Trophoblast cell (in vitro differentiated cells and primary cell): ENCODE results near the gene PLCH1.

Source experiments
- DNase-seq, 2 donors: peaks; one replicate each; pipeline ENCODE4 v3.0.0-alpha.2; 2016
- H2AFZ ChIP-seq: 2 replicates; pipeline ENCODE4 v1.6.1; 2013; ENCODE audit warnings: low read length, moderate library complexity, mild to moderate bottlenecking; ENCODE audit not compliant: insufficient read depth, poor library complexity
- H2AK5ac ChIP-seq: 2 replicates; pipeline ENCODE4 v1.6.1; 2013; ENCODE audit warnings: mild to moderate bottlenecking, low read length
- H2BK120ac ChIP-seq: 2 replicates; pipeline ENCODE4 v1.6.1; 2013; ENCODE audit warnings: low read length, mild to moderate bottlenecking, moderate library complexity; ENCODE audit not compliant: insufficient read depth, poor library complexity
- H2BK12ac ChIP-seq: 2 replicates; pipeline ENCODE4 v1.6.1; 2013; ENCODE audit warnings: mild to moderate bottlenecking, low read length, moderate library complexity
- H2BK5ac ChIP-seq: 2 replicates; pipeline ENCODE4 v1.6.1; 2013; ENCODE audit warnings: low read length, low read depth, moderate library complexity, mild to moderate bottlenecking; ENCODE audit not compliant: poor library complexity
- H3K14ac ChIP-seq: 2 replicates; pipeline ENCODE4 v1.6.1; 2013; ENCODE audit warnings: mild to moderate bottlenecking, low read length
- H3K18ac ChIP-seq: 2 replicates; pipeline ENCODE4 v1.6.1; 2013; ENCODE audit warnings: mild to moderate bottlenecking, low read length
- H3K23ac ChIP-seq: 2 replicates; pipeline ENCODE4 v1.6.1; 2013; ENCODE audit warnings: low read length
- H3K27ac ChIP-seq: 2 replicates; pipeline ENCODE4 v1.5.1; 2013; ENCODE audit warnings: low read depth, mild to moderate bottlenecking, inconsistent platforms, low read length, moderate library complexity
- H3K27me3 ChIP-seq: 2 replicates; pipeline ENCODE4 v1.6.1; 2013; ENCODE audit warnings: inconsistent platforms, mild to moderate bottlenecking, low read length, moderate library complexity; ENCODE audit not compliant: insufficient read depth
- H3K36me3 ChIP-seq, 2 experiments: 1 replicate in 1 of 2; 2 replicates in 1 of 2; pipeline ENCODE4 v1.6.1; 2013; ENCODE audit warnings: low read length in 2 of 2, mild to moderate bottlenecking in 2 of 2, moderate library complexity in 1 of 2; ENCODE audit not compliant: insufficient read depth in 2 of 2, control insufficient read depth in 1 of 2
- H3K4ac ChIP-seq: 2 replicates; pipeline ENCODE4 v1.6.1; 2013; ENCODE audit warnings: low read depth, mild to moderate bottlenecking, low read length, moderate library complexity
- H3K4me1 ChIP-seq, 2 experiments: 1 replicate in 1 of 2; 2 replicates in 1 of 2; pipeline ENCODE4 v1.6.1; 2013; ENCODE audit warnings: low read length in 2 of 2, mild to moderate bottlenecking in 2 of 2, moderate library complexity in 1 of 2; ENCODE audit not compliant: insufficient read depth in 2 of 2, control insufficient read depth in 1 of 2
- H3K4me2 ChIP-seq: 2 replicates; pipeline ENCODE4 v1.6.1; 2013; ENCODE audit warnings: inconsistent platforms, mild to moderate bottlenecking, low read length, moderate library complexity
- H3K4me3 ChIP-seq: 2 replicates; pipeline ENCODE4 v1.5.1; 2013; ENCODE audit warnings: mild to moderate bottlenecking, low read depth, low read length, inconsistent platforms
- H3K79me1 ChIP-seq: one replicate; pipeline ENCODE4 v1.6.1; 2013; ENCODE audit warnings: low read length
- H3K79me2 ChIP-seq: 2 replicates; pipeline ENCODE4 v1.6.1; 2013; ENCODE audit warnings: low read length, mild to moderate bottlenecking; ENCODE audit not compliant: control insufficient read depth, insufficient read depth, poor library complexity
- H3K9ac ChIP-seq: 2 replicates; pipeline ENCODE4 v1.6.1; 2013; ENCODE audit warnings: mild to moderate bottlenecking, low read length
- H3K9me3 ChIP-seq: 2 replicates; pipeline ENCODE4 v1.6.1; 2013; ENCODE audit warnings: low read depth, mild to moderate bottlenecking, control low read depth, inconsistent platforms, low read length; ENCODE audit not compliant: insufficient read depth
- H4K12ac ChIP-seq: 2 replicates; pipeline ENCODE4 v1.6.1; 2013; ENCODE audit warnings: low read depth, mild to moderate bottlenecking, low read length, moderate library complexity
- H4K8ac ChIP-seq: 2 replicates; pipeline ENCODE4 v1.6.1; 2013; ENCODE audit warnings: low read depth, mild to moderate bottlenecking, low read length, moderate library complexity
- H4K91ac ChIP-seq: one replicate; pipeline ENCODE4 v1.6.1; 2013; ENCODE audit warnings: low read depth, mild to moderate bottlenecking, low read length, moderate library complexity
- WGBS: extraction: QIAGEN DNeasy Blood & Tissue Kit; methylation state at CpG from one replicate; pipeline ENCODE4 v1.1.7; 2013; ENCODE audit warnings: missing lambda C conversion rate; ENCODE audit not compliant: insufficient read length, insufficient coverage; ENCODE audit errors: extremely low coverage; 5-methylcytosine and 5-hydroxymethylcytosine counted together

PLCH1 gene

GRCh38 chr3:155428563-155428962 lies 316.3 kb downstream of the PLCH1 start:
- Histone ChIP-seq H3K36me3 (peaks cover 0 to 3% of the 10 kb centered on the region in 2 experiments), H3K79me1 (peaks cover 9% of the 10 kb centered on the region)

GRCh38 chr3:155426524-155427230 lies 318.2 kb downstream of the PLCH1 start:
- Histone ChIP-seq H3K36me3 (peaks cover 0 to 3% of the 10 kb centered on the region in 2 experiments), H3K4me2 (no peak overlapping the region)
- no CpG with 5 or more reads among the region's 3 CpGs for WGBS

More at GRCh38 chr3:155428563-155428962, 316.3 kb downstream of the PLCH1 start:
- no peak overlapping the region for H2AK5ac ChIP-seq
- H3K4me1 ChIP-seq: peaks cover 7 to 12% of the 10 kb centered on the region in 2 experiments
- no peak overlapping the region for H3K4ac ChIP-seq
- no peak overlapping the region for H2BK5ac ChIP-seq
- no peak overlapping the region for H4K12ac ChIP-seq
- H3K27me3 ChIP-seq: no peaks in the 10 kb centered on the region
- peak overlapping the region; percentile 6 for H4K91ac ChIP-seq
- H3K9ac ChIP-seq: no peak overlapping the region
- no peak overlapping the region for H3K27ac ChIP-seq
- peaks cover 2% of the 10 kb centered on the region for H3K79me2 ChIP-seq
- H3K4me3 ChIP-seq: no peak overlapping the region
- no peak overlapping the region for H3K14ac ChIP-seq
- H2AFZ ChIP-seq: no peak overlapping the region
- no peak overlapping the region for H3K23ac ChIP-seq
- H2BK12ac ChIP-seq: no peak overlapping the region
- H3K9me3 ChIP-seq: peaks cover 1% of the 10 kb centered on the region
- no peak overlapping the region for H3K4me2 ChIP-seq
- no peak overlapping the region for H4K8ac ChIP-seq
- WGBS: no CpG with 5 or more reads among the region's 4 CpGs
- no peak overlapping the region for H3K18ac ChIP-seq
- DNase-seq: no peak
- H2BK120ac ChIP-seq: peak overlapping the region; percentile 33

DNA sequence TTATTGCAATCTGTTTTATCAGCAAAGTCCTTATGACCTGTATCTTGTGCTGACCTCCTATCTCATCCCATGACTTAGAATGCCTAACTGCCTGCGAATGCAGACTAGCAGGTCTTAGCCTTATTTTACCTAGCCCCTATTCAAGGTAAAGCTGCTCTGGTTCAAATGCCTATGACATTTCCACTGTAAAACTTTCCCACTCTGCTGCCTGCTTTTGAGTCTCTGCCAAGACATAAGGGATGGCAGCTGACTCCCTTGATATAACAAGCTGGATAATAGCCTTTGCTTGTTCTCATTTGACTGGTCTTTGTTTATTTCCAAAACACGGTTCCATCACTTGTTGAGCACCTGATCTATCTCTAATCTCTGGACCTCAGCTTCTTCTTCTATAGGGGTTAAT lies 319.5 kb downstream of the PLCH1 start:
- Histone ChIP-seq H3K14ac (no peak overlapping the region), H3K27me3 (no peaks in the 10 kb centered on the region), H3K4me3 (no peak overlapping the region), H2AFZ (no peak overlapping the region), H4K8ac (no peak overlapping the region), H3K4ac (no peak overlapping the region), H2BK5ac (peak overlapping the region; percentile 31), H2BK12ac (peak overlapping the region; percentile 51), H3K4me1 (peaks cover 10 to 13% of the 10 kb centered on the region in 2 experiments), H3K79me1 (peaks cover 11% of the 10 kb centered on the region), H3K18ac (no peak overlapping the region), H3K9me3 (peaks cover 1% of the 10 kb centered on the region), H2AK5ac (no peak overlapping the region), H3K23ac (no peak overlapping the region), H4K12ac (no peak overlapping the region), H3K4me2 (no peak overlapping the region), H3K36me3 (peaks cover 0 to 3% of the 10 kb centered on the region in 2 experiments), H3K27ac (peak overlapping the region; percentile 89), H3K79me2 (peaks cover 2% of the 10 kb centered on the region), H2BK120ac (peak overlapping the region; percentile 81), H4K91ac (no peak overlapping the region), H3K9ac (no peak overlapping the region)
- WGBS: no CpG with 5 or more reads among the region's 2 CpGs
- DNase-seq: peak; percentile 86 to 90

More at GRCh38 chr3:155426524-155427230, 318.2 kb downstream of the PLCH1 start:
- Histone ChIP-seq H4K12ac (no peak overlapping the region), H3K18ac (peak overlapping the region; percentile 92), H2AK5ac (no peak overlapping the region), H4K8ac (peak overlapping the region; percentile 54), H4K91ac (peak overlapping the region; percentile 96), H3K79me1 (peaks cover 11% of the 10 kb centered on the region), H3K4me3 (no peak overlapping the region), H2BK12ac (peak overlapping the region; percentile 71), H3K4me1 (peaks cover 8 to 13% of the 10 kb centered on the region in 2 experiments), H3K4ac (no peak overlapping the region), H2BK120ac (peak overlapping the region; percentile 96), H3K14ac (peak overlapping the region; percentile 84), H3K27me3 (no peaks in the 10 kb centered on the region), H3K79me2 (peaks cover 2% of the 10 kb centered on the region), H2BK5ac (peak overlapping the region; percentile 99), H3K27ac (peak overlapping the region; percentile 16), H3K23ac (no peak overlapping the region), H2AFZ (no peak overlapping the region), H3K9ac (no peak overlapping the region), H3K9me3 (peaks cover 1% of the 10 kb centered on the region)
- peak; percentile 20 to 70 for DNase-seq

DNA sequence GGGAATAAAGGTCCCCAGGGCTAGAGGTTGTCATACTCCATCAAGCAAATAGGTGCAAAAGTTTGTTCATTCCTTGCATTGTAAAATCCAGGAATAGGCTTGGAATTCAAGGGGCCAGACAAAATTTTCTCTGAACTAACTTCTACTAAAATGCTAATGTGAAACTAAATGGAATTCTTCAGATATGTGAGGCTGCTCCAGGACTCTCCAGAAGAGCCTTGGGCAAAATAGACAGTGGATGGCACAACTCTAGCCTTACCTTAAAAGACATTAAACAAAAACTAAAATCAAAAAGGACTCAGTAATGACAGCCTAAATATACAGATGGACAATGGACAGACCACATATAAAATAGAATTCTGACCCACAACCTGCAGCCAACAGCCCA lies 320.6 kb downstream of the PLCH1 start:
- peaks cover 10 to 13% of the 10 kb centered on the region in 2 experiments for H3K4me1 ChIP-seq
- H2BK12ac ChIP-seq: no peak overlapping the region
- DNase-seq: peak in 1 of 2 donors; percentile 96

More for the DNA sequence above, 320.6 kb downstream of the PLCH1 start:
- H2BK5ac ChIP-seq: no peak overlapping the region
- H3K4me3 ChIP-seq: no peak overlapping the region
- no peak overlapping the region for H2AFZ ChIP-seq
- peaks cover 11% of the 10 kb centered on the region for H3K79me1 ChIP-seq
- H4K8ac ChIP-seq: no peak overlapping the region
- H3K18ac ChIP-seq: no peak overlapping the region
- H3K23ac ChIP-seq: no peak overlapping the region
- H3K4ac ChIP-seq: no peak overlapping the region
- H3K4me2 ChIP-seq: no peak overlapping the region
- no peak overlapping the region for H3K14ac ChIP-seq
- no peaks in the 10 kb centered on the region for H3K27me3 ChIP-seq
- peak overlapping the region; percentile 89 for H3K27ac ChIP-seq
- peaks cover 1% of the 10 kb centered on the region for H3K9me3 ChIP-seq
- H3K79me2 ChIP-seq: peaks cover 2% of the 10 kb centered on the region
- H3K36me3 ChIP-seq: peaks cover 0 to 2% of the 10 kb centered on the region in 2 experiments
- H4K91ac ChIP-seq: no peak overlapping the region
- no peak overlapping the region for H2AK5ac ChIP-seq
- no peak overlapping the region for H4K12ac ChIP-seq
- peak overlapping the region; percentile 69 for H2BK120ac ChIP-seq
- H3K9ac ChIP-seq: no peak overlapping the region
